Measurements from ENCODE around the gene CCM2.

CCM2 gene

DNA sequence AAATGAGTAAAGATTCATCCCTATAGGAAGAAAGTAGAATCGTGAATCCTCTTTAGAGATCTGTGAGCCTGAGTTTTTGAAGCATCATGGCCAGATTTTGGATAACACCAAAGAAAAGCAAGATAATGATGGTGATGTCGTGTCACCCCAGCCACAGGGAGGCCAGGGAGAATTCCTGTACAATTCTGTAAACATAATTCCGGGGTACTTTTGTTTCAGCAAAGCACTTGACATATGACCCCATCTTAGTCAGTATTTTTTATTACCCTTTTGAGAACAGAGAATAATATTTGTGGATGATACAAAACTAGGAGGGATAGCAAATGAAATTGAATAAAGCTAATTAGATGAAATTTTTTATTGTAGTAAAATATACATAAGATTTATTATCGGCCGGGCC, 55.0 kb downstream of the CCM2 start:
- H2AFZ ChIP-seq (ENCODE audit: low read depth): no peak overlapping the region
- no peak overlapping the region for H3K4me2 ChIP-seq
- peaks cover 14% of the 10 kb centered on the region for H3K4me1 ChIP-seq (ENCODE audit: low read depth, poor library complexity, severe bottlenecking)
- no peak overlapping the region for H3K9ac ChIP-seq
- TF ChIP-seq, protein P1, sequence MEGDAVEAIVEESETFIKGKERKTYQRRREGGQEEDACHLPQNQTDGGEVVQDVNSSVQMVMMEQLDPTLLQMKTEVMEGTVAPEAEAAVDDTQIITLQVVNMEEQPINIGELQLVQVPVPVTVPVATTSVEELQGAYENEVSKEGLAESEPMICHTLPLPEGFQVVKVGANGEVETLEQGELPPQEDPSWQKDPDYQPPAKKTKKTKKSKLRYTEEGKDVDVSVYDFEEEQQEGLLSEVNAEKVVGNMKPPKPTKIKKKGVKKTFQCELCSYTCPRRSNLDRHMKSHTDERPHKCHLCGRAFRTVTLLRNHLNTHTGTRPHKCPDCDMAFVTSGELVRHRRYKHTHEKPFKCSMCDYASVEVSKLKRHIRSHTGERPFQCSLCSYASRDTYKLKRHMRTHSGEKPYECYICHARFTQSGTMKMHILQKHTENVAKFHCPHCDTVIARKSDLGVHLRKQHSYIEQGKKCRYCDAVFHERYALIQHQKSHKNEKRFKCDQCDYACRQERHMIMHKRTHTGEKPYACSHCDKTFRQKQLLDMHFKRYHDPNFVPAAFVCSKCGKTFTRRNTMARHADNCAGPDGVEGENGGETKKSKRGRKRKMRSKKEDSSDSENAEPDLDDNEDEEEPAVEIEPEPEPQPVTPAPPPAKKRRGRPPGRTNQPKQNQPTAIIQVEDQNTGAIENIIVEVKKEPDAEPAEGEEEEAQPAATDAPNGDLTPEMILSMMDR (conservative IDR thresholded peaks at IDR 0.05; ENCODE audit: low read depth, low read length): no peak
- H4K20me1 ChIP-seq (ENCODE audit: insufficient read depth): no peaks in the 10 kb centered on the region; the same call in 1 of the 2 replicates
- H3K79me2 ChIP-seq (ENCODE audit: insufficient read depth, low read depth): peaks cover 56% of the 10 kb centered on the region
- no peak overlapping the region for H3K4me3 ChIP-seq (IDR thresholded peaks at IDR 0.05; ENCODE audit: insufficient read depth, low read depth, low read length)
- no peaks in the 10 kb centered on the region for H3K36me3 ChIP-seq (ENCODE audit: insufficient read depth)
- no peaks in the 10 kb centered on the region for H3K27me3 ChIP-seq (ENCODE audit: insufficient read depth, low read depth)
- no peak overlapping the region for H3K27ac ChIP-seq

DNA sequence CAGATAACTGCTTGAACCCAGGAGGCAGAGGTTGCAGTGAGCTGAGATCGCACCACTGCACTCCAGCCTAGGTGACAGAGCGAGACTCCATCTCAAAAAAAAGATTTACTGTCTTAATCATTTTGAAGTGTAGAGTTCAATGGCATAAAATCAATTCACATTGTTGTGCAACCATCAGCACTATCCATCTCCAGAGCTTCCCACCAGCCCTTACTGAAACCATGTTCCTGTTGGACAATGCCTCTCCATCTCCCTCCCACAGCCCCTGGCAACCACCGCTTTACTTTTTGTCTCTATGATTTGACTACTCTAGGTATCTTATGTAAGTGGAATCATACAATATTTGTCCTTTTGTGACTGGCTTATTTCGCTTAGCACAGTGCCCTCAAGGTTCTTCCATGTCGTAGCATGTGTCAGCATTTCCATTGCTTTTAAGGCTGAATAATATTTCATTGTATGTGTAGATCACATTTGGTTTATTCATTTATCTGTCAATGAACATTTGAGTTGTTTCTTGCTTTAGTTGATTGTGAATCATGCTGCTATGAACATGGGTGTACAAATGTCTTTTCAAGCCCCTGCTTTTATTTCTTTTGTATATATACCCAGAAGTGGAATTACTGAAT, 55.7 kb downstream of the CCM2 start:
- H4K20me1 ChIP-seq (ENCODE audit: insufficient read depth): no peaks in the 10 kb centered on the region; the same call in 1 of the 2 replicates

DNA sequence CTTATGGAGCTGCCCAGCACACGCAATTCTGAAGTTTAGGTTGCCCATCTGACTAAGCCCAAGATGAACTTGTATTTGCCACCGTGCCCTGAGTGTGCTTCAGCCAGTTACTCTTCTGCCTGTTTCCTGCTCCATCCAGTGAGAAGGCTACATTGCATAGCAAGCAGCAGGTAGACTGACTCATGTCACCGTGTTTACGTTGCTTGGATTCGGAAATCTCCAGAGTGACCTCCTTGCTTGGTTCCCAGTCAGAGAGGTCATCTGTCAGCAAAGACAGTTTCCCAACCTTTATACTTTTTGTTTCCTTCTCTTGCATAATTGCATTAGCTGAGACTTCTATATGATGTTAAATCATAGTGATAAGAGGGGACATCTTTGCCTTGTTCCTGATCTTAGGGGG, 57.9 kb downstream of the CCM2 start:
- H3K4me3 ChIP-seq (IDR thresholded peaks at IDR 0.05; ENCODE audit: insufficient read depth, low read depth, low read length): no peak overlapping the region
- TF ChIP-seq, protein P1 (conservative IDR thresholded peaks at IDR 0.05; ENCODE audit: low read depth, low read length): no peak
- H4K20me1 ChIP-seq (ENCODE audit: insufficient read depth): peaks cover 10% of the 10 kb centered on the region; the same call in 1 of the 2 replicates
- H3K9ac ChIP-seq: no peak overlapping the region
- H3K4me1 ChIP-seq (ENCODE audit: low read depth, poor library complexity, severe bottlenecking): peaks cover 40% of the 10 kb centered on the region
- H2AFZ ChIP-seq (ENCODE audit: low read depth): no peak overlapping the region
- no peaks in the 10 kb centered on the region for H3K36me3 ChIP-seq (ENCODE audit: insufficient read depth)
- H3K27me3 ChIP-seq (ENCODE audit: insufficient read depth, low read depth): no peaks in the 10 kb centered on the region
- no peak overlapping the region for H3K27ac ChIP-seq
- H3K4me2 ChIP-seq: no peak overlapping the region
- peaks cover 84% of the 10 kb centered on the region for H3K79me2 ChIP-seq (ENCODE audit: insufficient read depth, low read depth)

More for the DNA sequence above, 55.7 kb downstream of the CCM2 start:
- Histone ChIP-seq H3K27me3 (ENCODE audit: insufficient read depth, low read depth) (no peaks in the 10 kb centered on the region), H3K27ac (no peak overlapping the region), H3K4me3 (IDR thresholded peaks at IDR 0.05; ENCODE audit: insufficient read depth, low read depth, low read length) (no peak overlapping the region), H2AFZ (ENCODE audit: low read depth) (no peak overlapping the region), H3K36me3 (ENCODE audit: insufficient read depth) (no peaks in the 10 kb centered on the region), H3K4me2 (no peak overlapping the region), H3K79me2 (ENCODE audit: insufficient read depth, low read depth) (peaks cover 63% of the 10 kb centered on the region), H3K9ac (no peak overlapping the region), H3K4me1 (ENCODE audit: low read depth, poor library complexity, severe bottlenecking) (peaks cover 20% of the 10 kb centered on the region)
- TF ChIP-seq, protein P1 (conservative IDR thresholded peaks at IDR 0.05; ENCODE audit: low read depth, low read length): no peak

DNA sequence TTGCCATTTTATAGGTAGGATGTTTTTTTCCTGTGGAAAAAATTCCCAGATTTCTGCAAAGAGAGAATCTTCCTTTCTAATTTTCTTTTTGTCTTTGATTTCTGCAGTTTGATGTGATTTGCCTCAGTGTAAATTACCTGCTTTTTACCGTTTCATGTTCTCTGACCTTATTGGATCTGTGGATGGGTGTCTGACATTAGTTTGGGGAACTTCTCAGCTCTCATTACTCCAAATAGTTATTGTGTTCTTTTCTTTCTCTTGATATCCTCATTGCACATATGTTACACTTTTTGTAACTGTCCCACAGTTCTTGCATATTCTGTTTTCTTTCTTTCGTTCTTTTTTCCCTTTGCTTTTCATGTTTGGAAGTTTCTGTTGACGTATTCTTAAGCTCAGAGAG, 60.3 kb downstream of the CCM2 start:
- H3K27ac ChIP-seq: 0 out of 2 replicates have a peak overlapping the region, but pooled peaks have one; percentile 5
- H3K27me3 ChIP-seq (ENCODE audit: insufficient read depth, low read depth): no peaks in the 10 kb centered on the region
- H3K9ac ChIP-seq: no peak overlapping the region
- 0 out of 2 replicates have a peak, but pooled peaks cover 10% of the 10 kb centered on the region for H4K20me1 ChIP-seq (ENCODE audit: insufficient read depth)
- H3K4me1 ChIP-seq (ENCODE audit: low read depth, poor library complexity, severe bottlenecking): peaks cover 40% of the 10 kb centered on the region
- H3K4me3 ChIP-seq (IDR thresholded peaks at IDR 0.05; ENCODE audit: insufficient read depth, low read depth, low read length): no peak overlapping the region
- peaks cover 81% of the 10 kb centered on the region for H3K79me2 ChIP-seq (ENCODE audit: insufficient read depth, low read depth)
- H2AFZ ChIP-seq (ENCODE audit: low read depth): no peak overlapping the region
- no peak overlapping the region for H3K4me2 ChIP-seq
- H3K36me3 ChIP-seq (ENCODE audit: insufficient read depth): peaks cover 12% of the 10 kb centered on the region; the same call in 1 of the 2 replicates
- TF ChIP-seq, protein P1 (conservative IDR thresholded peaks at IDR 0.05; ENCODE audit: low read depth, low read length): no peak

All from KMS-11 (cell line).